PC-3 (cell line): ENCODE measurements around the gene PAFAH1B2.

Experiments used
- EZH2phosphoT487 ChIP-seq: fragments of 300-600 bp; sonication (generic); IDR thresholded peaks from 2 replicates; pipeline ENCODE4 v1.6.1; 2018; ENCODE audit warnings: mild to moderate bottlenecking, antibody characterized with exemption, low read length, borderline replicate concordance
- TF ChIP-seq, protein P1 (sequence below): fragments of 300-600 bp; sonication (generic); conservative IDR thresholded peaks from 2 replicates; pipeline ENCODE4 v1.5.1; 2017; ENCODE audit warnings: antibody characterized with exemption, low read depth, mild to moderate bottlenecking, low read length

DNA sequence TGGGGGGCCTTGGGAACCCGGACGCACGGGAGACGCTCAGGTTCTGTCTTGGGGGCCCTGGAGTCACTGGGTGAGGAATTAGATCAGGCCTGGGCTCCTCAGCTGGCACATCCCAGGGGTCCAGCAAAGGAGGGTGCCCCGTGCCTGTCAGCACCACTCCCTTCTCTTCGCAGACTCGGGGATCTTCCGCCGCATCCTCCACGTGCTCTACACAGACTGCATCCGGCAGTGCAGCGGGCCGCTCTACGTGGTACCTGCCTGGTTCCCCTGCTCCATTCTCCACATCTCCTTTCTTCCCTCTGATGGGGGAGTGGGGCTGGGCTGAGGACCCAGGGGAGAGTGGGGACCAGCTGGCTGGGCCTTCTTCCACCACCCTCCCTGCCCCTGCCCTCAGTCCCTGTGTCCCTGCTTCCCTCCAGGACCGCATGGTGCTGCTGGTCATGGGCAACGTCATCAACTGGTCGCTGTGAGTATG, 48.4 kb downstream of the PAFAH1B2 start:
- TF ChIP-seq, protein P1, sequence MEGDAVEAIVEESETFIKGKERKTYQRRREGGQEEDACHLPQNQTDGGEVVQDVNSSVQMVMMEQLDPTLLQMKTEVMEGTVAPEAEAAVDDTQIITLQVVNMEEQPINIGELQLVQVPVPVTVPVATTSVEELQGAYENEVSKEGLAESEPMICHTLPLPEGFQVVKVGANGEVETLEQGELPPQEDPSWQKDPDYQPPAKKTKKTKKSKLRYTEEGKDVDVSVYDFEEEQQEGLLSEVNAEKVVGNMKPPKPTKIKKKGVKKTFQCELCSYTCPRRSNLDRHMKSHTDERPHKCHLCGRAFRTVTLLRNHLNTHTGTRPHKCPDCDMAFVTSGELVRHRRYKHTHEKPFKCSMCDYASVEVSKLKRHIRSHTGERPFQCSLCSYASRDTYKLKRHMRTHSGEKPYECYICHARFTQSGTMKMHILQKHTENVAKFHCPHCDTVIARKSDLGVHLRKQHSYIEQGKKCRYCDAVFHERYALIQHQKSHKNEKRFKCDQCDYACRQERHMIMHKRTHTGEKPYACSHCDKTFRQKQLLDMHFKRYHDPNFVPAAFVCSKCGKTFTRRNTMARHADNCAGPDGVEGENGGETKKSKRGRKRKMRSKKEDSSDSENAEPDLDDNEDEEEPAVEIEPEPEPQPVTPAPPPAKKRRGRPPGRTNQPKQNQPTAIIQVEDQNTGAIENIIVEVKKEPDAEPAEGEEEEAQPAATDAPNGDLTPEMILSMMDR: no peak
- no peak for TF ChIP-seq EZH2phosphoT487
